Muscle of arm (tissue), 12 donors: ENCODE measurements around the gene SPTB. TPM values are rescaled to one million over a fixed set of nuclear protein-coding genes. Genes with fewer than 3 reads are reported as not detected.

ENCODE experiments used
- DNase-seq: peaks from one replicate; pipeline ENCODE4 v3.0.0-alpha.2; 2013
- polyA plus RNA-seq, 12 donors: library from polyadenylated mRNA; unstranded; fragments of 120-200 nt; gene quantifications; one replicate each; pipeline ENCODE4 v1.2.1, GENCODE V29; 2013; ENCODE audit not compliant: insufficient read length in 12 of 12

The SPTB gene
- polyA plus RNA-seq, 12 donors, result 51.9 to 666 (median 148) TPM

DNA sequence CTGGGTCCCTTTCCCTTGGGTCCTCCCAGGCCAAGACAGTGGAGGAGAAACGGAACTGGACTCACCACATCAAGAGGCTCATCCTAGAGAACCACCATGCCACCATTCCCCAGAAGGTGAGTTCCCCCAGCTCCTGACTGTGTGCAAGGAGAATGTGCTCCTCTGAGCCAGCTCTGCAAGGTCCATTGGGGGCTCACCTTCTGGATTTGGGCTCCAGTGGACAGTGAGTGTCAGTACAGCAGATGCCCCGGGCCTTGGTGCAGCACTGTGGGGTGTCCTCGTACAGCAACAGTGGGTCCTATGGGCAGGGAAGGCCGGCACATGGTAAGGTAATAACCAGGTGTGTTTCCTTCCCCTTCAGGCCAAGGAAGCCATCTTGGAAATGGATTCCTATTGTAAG lies 147.6 kb downstream of the SPTB start:
- no peak for DNase-seq

DNA sequence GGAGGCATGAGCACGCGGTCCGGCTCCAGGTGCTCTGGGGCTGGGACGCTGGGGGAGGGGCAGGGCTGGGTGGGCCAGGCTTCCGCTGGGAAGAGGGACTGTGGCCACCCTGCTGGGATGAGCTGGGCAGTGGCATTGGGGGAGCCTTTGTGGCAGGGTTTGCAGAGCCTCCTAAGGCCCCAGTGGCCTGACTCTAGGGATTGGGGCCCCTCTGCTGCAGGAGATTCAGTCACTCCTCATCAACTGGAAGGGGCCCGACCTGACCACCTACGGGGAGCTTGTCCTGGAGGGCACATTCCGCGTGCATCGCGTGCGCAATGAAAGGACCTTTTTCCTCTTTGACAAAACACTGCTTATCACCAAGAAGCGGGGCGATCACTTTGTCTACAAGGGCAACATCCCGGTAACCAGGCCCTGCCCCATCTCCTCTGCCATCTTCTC lies 148.5 kb downstream of the SPTB start:
- DNase-seq, result no peak

DNA sequence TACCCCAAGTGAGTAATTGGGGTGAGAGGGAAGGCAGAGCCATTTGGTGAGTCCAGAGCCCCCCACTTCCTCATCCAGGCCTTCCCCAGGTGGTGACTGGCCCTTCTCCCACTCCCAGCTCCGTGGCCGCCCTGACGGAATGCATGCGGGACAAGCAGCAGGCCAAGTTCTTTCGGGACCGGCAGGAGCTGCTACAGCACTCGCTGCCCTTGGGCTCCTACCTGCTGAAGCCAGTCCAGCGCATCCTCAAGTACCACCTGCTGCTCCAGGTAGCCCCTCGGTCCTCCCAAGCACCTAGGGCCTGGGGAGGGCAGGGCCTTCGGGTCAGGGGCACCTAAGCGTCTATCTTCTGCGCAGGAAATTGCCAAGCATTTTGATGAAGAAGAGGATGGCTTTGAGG lies 149.0 kb downstream of the SPTB start:
- no peak for DNase-seq

DNA sequence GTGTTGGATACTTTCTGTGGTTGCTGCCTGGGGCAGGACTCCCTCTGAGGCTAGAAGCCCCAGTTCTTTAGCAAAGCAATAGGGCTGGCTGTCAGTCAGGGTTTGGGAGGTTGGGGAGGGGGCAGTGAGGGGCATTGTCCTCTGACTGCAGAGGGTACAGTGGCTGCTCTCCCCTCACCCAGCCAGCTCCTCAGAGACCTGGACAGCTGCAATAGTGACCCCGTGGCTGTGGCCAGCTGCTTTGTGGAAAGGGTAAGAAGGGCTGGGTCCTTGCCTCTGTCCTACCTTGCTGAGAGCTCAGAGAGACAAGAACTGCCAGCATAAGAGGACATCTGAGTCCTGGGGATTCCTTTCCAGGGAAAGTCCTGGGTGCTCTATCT lies 149.7 kb downstream of the SPTB start:
- no peak for DNase-seq

DNA sequence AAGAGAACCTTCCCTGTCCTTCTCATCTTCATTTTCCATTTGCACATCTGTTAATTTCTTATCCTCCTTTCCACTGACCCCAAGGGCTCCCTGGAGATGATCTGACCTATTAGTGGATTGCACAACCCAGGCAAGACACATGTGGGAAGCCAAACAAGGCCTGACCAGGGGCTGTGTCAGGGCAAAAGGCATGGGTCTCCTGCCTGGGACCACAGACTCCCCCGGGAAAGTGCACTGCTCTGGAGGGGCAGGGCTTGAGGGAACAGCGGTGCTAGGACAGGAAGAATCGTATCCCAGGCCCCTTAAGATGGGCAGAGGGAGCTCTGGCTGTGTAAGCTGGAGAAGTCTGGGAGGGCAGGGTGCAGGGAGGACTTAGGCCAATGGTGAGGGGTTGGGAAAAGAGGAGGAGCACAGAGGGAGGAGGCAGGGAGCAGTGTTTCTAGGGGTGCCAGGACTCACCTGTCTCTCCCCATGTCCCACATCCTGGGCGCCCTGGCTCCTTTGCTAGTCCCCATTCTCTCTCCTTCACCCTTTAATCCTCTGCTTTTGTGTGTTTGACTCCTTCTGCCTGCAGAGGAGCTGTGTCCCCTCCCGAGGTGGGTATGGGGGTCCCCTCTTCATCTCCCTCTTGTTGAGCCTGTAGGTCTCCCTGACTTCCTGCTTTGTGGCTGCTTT lies 150.2 kb downstream of the SPTB start:
- no peak for DNase-seq

DNA sequence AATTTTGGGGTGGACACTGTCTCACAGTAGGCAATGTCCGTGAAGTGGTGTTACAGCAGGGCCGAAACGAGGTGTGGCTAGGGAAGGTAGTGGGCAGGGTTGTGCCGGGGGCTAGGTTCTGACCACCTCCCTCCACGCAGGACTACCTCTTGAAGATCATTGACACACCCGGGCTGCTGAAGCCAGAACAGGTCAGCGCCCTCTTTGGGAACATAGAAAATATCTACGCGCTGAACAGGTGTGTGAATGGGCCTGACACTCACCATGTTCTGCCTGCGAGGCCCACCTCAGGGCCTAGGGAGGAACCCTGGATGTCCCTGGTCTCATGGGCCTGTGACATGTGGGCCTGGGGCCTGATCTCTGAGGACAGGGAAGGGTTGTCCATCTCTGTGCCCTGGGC lies 150.9 kb downstream of the SPTB start:
- no peak for DNase-seq

DNA sequence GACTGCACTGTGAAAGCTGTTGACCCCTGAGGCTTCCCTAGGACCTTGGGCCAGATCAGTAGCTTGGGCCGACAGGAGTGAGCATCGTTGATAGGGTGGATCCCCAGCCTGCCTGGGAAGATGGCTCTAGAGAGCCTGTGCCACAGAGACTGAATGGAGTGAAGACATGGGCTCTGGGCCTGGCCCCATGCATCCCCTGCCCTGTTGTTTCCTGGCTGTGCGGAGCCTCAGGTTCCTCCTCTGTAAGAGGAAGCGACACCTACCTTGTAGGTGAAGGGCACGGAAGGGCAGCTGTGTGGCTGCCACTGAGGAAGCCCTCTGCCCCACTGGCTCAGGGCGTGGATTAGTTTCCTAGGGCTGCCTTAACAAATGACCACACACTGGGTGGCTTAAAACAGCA lies 151.6 kb downstream of the SPTB start:
- DNase-seq, result no peak

DNA sequence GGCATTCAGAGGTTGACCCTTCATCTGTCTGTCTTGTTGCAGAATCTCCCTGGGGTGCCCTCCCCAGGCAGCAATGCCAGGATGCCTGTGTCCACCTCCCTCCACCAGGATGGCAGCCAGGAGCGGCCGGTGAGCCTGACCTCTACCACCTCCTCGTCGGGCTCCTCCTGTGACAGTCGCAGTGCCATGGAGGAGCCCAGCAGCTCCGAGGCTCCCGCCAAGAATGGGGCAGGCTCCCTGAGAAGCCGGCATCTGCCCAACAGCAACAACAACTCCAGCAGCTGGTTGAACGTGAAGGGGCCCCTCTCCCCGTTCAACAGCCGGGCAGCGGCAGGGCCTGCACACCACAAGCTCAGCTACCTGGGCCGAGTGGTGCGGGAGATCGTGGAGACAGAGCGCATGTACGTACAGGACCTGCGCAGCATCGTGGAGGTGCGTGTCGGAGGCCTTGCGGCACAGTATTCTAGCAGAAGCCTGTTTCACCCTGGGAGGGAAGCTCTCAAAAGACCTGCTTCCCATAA lies 152.1 kb downstream of the SPTB start:
- DNase-seq, result no peak

DNA sequence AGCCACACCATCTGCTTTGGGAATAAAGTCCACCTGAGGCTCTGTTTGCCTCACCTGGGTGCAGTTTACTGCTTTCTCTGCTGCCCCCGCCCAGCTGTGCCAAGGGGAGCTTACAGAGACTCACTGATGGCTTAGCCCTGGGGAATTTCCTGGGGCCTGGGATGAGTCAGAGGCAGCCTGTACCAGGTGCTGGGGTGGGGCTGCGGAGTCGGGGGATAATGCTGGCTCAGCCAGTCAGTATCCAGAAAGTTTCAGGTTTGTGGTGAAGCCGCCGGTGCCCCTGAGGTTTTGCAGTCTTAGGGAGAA lies 153.2 kb downstream of the SPTB start:
- DNase-seq, result no peak

DNA sequence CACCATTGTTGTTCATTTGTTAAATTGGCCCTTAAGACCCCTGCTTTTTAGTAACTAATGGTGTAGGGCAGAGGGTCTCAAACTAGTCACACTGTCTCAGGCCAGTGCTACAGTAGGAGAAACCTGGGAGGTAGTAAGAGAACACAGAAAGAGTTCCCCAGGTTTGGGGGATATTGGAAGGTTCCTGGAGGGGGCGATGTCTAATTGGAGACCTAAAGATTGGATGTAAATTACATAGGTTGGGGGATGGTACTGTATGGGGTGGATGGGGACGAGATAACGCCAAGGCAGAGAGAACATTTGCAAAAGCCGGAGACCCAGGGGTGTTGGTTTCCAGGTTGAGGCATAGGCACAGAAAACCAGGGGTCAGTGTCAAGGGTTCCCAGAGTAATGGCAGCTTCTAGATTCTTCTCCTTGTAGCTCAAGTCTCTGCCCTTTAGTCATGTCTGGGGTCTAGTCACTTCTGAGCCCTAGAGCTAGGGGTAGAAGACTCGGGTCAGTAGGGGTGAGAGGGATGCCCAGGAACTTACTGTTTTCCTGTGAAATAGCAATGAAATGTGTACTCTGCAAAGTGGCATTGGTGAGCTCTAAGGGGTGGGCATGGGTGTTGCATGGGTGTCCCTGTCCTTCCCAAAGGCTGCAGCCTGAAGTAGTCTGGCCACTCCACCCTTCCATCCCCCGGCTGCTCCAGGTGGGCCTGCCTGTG lies 153.7 kb downstream of the SPTB start:
- no peak for DNase-seq

DNA sequence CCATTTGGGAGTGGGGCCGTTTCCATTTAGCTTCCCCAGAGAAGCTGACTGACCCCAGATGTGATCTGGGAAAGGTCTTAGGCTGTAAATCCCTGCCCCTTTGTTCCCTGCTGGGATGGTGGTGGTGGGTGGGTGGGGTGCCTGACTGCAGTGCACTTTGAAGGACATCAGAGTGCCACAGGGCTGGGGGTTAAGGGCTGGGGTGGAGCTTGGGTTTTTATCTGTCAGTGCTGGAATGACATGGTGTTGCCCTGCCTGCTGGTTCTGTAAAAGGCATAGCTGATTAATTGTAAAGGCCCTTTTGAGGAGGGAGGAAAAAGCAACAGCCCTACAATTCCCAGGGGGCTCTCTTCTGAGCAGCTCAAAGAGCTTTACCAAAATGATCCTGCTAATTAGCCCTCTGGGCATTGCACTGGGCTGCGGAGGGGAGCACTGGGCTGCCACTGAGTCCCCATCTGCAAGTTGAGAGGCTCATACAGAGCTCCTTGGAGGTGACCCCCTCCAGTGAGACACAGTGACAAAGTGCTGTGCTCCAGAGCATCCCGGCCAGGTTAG lies 154.4 kb downstream of the SPTB start:
- DNase-seq, result no peak

DNA sequence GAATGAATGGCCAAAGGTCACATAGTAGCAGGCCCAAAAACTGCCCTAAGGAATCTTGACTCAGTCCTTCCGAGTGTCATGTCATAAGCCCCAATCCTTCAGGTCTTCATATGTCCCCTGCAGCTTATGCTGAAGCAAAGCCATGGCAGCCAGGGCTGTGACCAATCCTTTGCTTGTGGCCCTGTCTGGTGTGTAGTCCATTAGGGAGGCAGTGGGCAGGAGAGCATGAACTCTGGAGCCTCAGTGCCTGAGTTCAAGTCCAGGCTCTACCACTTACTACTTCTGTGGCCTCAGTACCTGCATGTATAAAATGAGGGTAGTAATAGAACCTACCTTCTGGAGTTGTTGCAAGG lies 155.2 kb downstream of the SPTB start:
- DNase-seq, result no peak

DNA sequence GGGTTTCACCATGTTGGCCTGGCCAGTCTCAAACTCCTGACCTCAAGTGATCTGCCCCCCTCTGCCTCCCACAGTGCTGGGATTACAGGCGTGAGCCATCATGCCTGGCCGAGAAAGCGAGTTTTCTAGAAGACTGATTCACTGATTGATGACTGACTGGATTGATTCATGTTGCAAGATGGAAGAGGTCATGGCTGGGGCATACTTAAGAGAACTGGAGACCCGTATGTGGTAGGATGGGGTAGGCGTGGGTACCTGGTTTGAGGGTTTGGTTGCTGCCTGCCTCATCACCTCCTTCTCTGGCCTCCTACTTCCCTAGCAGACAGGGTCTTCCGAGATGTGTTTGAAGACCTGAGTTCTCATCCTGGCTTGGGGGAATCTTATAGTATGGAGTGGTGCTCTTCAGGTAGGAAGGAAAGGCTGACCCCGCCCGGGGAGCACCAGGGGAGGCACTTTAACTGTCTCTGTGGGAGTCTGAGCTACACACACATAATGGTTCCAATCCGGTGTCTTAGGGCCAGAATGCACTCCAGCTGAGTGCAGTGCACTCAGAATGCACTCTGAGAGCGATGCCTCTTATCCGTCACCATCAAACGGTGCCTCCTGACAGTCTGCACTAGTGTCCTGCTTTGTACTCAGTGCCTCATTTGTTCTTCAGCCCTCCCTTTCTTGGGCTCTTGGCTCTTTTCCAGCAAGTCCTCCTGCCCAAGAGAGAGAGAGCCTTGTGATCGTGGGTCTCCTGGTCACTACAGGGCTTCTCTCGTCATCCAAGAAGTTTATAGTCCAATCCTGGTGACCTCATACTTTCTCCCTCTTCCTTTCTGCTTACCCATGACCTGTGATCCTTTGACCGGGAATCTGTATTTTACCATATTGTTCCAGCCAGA lies 155.8 kb downstream of the SPTB start:
- no peak for DNase-seq

DNA sequence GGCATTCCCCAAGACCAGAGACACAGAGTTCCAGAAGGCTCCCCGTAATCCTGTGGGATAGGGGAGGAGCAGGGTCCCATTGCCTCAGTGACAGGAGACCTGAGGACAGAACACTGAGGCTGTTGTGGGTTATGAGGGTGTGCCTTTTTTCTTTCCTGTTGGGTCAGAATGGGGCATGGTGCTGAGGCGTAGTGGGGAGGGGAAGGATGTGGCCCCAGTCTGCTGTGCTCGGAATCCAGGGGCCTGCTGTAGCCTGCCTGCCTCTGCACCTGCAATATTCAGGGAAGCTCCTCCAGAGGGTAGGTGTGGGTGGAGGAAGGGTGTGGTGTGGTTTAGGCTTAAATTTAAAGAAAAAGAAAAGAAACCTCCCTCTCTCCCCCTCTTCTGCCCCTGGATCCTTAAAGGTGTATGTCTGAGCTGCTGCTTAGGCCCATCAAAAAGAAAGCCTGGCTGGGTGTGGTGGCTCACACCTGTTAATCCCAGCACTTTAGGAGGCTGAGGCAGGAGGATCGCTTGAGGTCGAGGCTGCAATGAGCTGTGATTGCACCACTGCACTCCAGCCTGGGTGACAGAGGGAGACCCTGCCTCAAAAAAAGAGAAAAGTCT lies 156.8 kb downstream of the SPTB start:
- no peak for DNase-seq

DNA sequence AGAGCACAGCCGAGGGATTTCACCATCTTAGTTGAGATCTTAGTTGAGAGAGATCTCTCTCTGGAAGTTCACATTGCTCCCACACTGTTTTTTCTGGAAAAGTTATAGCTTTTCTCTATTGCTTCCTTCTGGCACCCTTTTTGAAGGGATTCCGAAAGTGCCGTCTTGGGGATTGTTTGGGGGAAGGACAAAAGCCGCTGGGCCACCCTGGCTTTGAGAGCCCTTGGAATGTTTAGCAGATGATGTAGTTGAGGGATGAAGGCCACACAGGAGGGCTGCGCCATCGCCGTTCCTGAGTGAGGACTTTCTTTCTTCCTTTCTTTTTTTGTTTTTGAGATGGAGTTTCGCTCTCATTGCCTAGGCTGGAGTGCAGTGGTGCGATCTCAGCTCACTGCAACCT lies 157.8 kb downstream of the SPTB start:
- no peak for DNase-seq

DNA sequence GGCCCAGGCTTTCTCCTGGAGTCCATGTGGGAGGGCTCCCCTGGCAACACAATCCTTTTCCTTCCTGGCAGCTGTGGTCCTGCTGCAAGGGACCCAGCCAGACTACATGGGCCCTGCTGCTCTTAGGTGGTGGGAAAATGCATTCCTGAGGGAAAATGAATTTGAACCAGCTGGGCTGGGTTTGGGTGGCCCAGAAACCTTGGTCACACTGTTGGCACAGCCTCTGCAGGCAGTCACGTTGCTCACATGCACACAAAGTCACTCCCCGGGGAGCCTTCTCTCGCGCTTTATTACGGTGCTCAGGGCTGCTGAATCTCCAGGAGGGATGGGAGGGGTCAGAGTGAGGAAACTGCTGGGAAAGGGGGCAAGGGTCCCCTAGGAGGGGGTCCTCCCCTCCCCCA lies 158.3 kb downstream of the SPTB start:
- no peak for DNase-seq

DNA sequence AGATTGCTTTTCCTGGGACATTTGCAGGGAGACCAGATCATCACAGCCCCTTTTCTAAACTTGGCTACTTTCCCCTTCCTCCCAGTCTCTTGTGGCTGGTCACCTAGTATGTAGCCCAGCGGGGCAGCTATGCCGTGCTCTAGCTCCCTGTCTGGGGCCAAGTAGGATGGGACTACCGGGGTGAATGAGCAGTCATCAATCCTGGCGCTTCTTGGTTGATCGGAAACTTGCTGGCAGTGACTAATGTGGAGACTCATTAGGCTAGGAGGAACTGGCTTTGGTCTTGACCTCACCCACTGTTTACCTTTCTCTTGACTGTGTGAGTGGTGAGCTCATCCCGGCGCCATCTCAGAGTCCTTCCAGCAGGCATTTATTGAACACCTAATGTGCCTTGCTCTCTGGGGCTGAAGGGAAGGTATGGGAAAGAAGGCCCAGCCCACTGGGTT lies 159.6 kb downstream of the SPTB start:
- DNase-seq, result no peak

DNA sequence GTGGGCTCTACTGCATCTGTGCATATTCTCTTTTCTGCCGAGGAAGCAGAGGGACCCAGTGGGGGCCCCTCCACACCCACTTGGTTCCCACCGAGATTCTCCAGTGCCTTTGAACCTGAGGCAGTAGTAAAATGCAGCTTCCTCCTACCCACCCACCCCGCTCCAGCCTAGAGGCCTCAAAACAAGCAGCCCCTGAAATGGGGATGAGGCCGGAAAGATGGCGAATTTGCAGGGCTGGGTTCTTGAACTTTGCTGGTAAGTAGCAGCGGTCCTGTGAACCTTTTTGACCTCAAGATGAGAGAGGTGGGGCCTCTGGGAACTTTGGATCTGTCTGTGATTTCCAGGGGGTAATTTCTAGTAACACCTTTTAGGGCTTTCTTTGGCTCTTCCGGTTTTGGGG lies 160.1 kb downstream of the SPTB start:
- DNase-seq, result no peak

DNA sequence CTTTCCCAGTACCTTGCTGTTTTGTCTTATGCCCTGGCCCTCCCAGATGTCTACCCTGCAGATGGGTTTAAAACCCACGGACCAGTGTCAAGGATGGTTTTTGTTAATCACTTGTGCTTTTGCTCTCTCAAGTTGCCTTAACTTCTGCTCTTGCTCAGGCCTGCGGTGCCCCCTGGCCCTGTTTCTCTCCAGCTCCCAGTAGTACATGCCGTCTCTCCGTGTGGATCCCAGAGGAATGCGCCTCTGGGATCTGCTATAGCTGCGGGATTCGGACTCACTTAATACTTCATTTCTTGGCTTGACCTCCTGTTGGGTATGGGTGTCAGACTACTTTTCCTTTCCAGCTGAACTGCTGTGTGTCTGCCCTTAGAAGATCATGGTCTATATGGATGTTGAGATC lies 160.9 kb downstream of the SPTB start:
- no peak for DNase-seq

DNA sequence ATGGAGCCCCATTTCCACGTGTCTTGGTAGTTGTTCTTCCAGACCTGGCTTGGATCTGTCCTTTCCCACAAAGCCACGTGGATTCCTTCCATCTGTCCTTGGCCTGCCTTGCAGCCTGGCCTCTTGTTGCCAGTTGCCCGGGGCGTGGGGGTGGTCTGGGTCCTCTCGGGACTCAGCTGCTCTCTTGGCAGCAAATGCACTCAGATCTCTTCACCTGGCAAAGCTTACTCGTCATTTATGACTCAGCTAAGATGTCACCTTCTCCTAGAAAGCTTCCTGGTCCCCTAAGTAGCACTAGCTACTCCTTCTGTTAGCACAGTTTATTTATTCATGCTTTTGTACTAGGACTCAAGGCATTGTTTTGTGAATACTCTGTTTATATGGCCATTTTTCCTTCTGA lies 161.8 kb downstream of the SPTB start:
- DNase-seq, result no peak

DNA sequence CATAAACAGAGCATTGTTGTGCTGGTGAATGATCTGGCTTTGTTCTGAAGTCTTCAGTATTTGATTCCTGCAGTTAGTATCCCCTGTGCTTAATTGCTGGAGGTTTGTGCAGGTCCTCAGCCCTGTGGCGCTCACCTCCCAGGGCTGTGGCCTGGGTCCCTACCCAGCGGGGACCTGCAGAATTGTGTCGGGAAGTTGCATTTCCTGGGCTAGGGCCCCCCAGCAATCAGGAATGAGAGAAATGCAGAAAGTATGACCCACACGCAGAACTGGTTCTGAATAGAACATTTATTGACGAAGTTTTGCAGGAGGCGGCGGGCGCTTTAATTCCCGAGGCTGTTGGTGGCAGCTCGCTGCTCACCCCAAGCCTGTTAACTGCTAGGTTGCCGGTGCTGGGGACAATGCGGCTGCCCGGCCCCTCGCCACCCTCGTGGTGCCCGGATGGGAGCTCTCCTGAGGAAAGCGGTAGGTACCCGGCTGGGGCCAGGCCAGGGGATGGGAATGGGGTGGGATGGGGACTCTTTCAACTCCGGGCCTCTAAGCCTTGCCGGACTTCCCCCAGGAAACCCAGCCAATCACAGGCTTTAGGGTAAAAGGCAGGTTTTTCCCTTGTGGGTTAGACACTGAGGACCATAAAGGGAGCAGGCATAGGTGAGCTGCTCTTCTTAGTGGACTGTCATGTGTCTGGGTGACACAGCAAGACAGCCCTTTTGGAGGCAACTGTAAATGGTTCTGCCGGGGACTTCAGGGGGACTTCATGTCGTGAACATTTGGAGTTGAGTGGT lies 163.9 kb downstream of the SPTB start:
- DNase-seq, result no peak
